MG63 (cell line): ENCODE measurements around the gene GMEB2. TPM values are rescaled to one million over a fixed set of nuclear protein-coding genes. Genes with fewer than 3 reads are reported as not detected.

Source experiments
- DNase-seq: peaks from one replicate; pipeline ENCODE4 v3.0.0-alpha.2; 2020
- H3K27me3 ChIP-seq: fragments of 250-450 bp; sonication (Bioruptor Pico); 2 replicates; pipeline ENCODE4 v1.5.1; 2020; ENCODE audit warnings: mild to moderate bottlenecking, moderate library complexity
- H3K36me3 ChIP-seq: fragments of 250-450 bp; sonication (Bioruptor Pico); 2 replicates; pipeline ENCODE4 v1.5.1; 2020; ENCODE audit warnings: mild to moderate bottlenecking, moderate library complexity
- H3K4me3 ChIP-seq: fragments of 250-450 bp; sonication (Bioruptor Pico); 2 replicates; pipeline ENCODE4 v1.5.1; 2020; ENCODE audit warnings: mild to moderate bottlenecking, moderate library complexity
- H3K9me3 ChIP-seq: fragments of 250-450 bp; sonication (Bioruptor Pico); 2 replicates; pipeline ENCODE4 v1.5.1; 2020; ENCODE audit warnings: mild to moderate bottlenecking, moderate library complexity
- total RNA-seq: library from RNA; depleted of rRNA; stranded (reverse); fragments of >200 nt; shearing (Covaris generic); gene quantifications from 2 replicates; pipeline ENCODE4 v1.2.3, GENCODE V29; 2014; ENCODE audit warnings: low replicate concordance

GMEB2 gene
- total RNA-seq, 1 experiment from 2014 or later, result 33.2 TPM

GRCh38 chr20:63589261-63590217, 37.4 kb downstream of the GMEB2 start:
- Histone ChIP-seq H3K27me3 (no peaks in the 10 kb centered on the region), H3K9me3 (no peaks in the 10 kb centered on the region), H3K4me3 (no peak overlapping the region), H3K36me3 (peaks cover 53% of the 10 kb centered on the region)
- DNase-seq, result no peak

- Histone ChIP-seq H3K36me3 (peaks cover 48% of the 10 kb centered on the region), H3K4me3 (no peak overlapping the region), H3K27me3 (no peaks in the 10 kb centered on the region), H3K9me3 (no peaks in the 10 kb centered on the region)
- DNase-seq, result no peak
Measured at GRCh38 chr20:63588641-63589041, 38.3 kb downstream of the GMEB2 start.

DNA sequence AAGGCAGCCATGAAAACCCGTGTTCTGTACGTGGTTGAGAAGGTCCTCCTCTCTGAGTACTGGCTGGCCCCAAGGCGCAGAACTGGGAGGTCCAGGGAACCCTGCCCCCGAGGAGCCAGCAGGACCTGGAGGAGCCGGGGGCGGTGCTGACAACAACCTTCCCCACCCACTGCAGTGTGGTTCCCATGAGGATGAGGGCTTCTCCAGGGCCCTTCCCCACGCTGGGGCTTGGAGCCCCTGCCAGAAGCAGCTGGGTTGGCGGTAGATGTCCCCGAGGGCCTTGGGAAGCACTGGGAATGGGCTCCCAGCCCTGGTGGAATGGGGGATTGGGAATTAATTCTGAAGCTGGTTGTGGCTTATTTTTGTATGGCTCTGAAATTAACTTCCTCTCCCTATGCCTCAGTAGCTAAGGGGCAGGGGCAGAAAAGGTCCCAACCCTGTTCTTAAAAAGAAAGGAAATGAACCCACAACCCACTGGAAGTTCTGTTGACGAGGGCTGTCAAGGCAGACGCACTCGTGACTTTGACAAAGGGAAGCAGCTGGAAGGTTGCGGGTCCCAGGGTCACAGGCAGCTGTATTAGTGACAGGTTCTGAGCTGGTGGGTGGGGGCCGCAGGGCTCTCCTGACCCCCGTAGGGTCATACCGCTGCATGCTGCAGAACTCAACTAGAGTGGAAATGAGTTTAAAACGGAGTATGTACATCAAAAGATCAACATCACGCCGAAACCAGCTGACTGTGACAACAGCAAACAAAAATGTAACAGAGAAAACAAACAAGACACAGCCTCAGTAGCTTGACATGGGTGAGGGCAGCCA, 38.9 kb downstream of the GMEB2 start:
- Histone ChIP-seq H3K27me3 (no peaks in the 10 kb centered on the region), H3K4me3 (no peak overlapping the region), H3K36me3 (peaks cover 41% of the 10 kb centered on the region), H3K9me3 (no peaks in the 10 kb centered on the region)
- DNase-seq, result no peak

GRCh38 chr20:63587256-63587655, 39.6 kb downstream of the GMEB2 start:
- DNase-seq, result no peak

GRCh38 chr20:63586797-63587196, 40.1 kb downstream of the GMEB2 start:
- Histone ChIP-seq H3K4me3 (no peak overlapping the region), H3K27me3 (no peaks in the 10 kb centered on the region)
- DNase-seq, result no peak

More at GRCh38 chr20:63587256-63587655, 39.6 kb downstream of the GMEB2 start:
- H3K36me3 ChIP-seq, result peaks cover 35% of the 10 kb centered on the region
- no peaks in the 10 kb centered on the region for H3K9me3 ChIP-seq
- H3K4me3 ChIP-seq, result no peak overlapping the region
- H3K27me3 ChIP-seq, result no peaks in the 10 kb centered on the region

DNA sequence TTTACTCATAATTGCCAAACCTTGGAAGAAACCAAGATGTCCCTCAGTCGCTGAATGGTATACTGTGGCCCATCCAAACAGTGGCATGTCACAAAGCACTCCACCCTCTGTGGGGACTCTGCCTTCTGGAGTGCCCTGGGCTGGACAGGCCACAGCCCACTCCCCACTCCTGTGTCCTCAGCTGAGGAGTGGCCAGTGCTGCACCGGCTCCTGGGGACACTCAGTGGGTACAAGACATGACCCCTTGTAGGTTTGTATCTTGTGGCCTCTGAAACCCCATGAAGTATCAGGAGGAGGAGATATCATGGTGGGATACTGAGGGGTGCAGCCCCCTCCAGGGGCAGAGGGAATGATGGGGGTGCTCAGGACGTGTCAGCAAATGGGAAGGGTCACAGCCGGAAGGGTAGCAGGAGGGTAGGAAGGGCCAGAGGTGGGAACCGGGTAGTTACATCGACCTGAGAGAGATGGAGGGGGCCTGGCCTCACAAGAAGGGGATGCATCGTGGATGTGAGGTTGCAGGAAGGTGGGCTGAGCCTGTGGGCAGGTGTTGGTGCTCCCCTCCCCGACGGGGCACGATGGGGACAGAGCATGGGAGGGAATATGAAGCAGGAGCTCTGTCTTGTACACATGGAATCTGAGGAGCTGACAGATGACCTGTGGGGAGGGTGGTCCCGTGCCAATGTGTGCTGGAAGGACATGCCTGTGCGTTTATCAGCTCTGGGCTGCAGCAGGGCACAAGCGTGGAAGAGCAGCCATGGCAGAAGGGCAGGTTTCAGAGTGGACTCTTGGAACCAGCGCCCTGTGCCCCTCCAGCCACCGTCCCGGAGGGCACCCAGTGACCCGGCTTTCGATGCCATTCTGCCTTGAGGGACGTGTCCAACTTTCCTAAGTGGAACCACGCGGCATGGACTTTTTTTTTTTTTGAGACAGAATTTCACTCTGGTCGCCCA, 41.0 kb downstream of the GMEB2 start:
- H3K36me3 ChIP-seq, result peaks cover 24% of the 10 kb centered on the region
- H3K27me3 ChIP-seq, result no peaks in the 10 kb centered on the region
- no peaks in the 10 kb centered on the region for H3K9me3 ChIP-seq
- H3K4me3 ChIP-seq, result no peak overlapping the region
- no peak for DNase-seq

More at GRCh38 chr20:63586797-63587196, 40.1 kb downstream of the GMEB2 start:
- Histone ChIP-seq H3K36me3 (peaks cover 32% of the 10 kb centered on the region), H3K9me3 (no peaks in the 10 kb centered on the region)

GRCh38 chr20:63582382-63583063, 44.4 kb downstream of the GMEB2 start:
- H3K4me3 ChIP-seq, result no peak overlapping the region
- DNase-seq, result no peak
- H3K9me3 ChIP-seq, result no peaks in the 10 kb centered on the region
- H3K27me3 ChIP-seq, result no peaks in the 10 kb centered on the region
- no peaks in the 10 kb centered on the region; the same call in 1 of the 2 replicates for H3K36me3 ChIP-seq

- H3K9me3 ChIP-seq, result no peaks in the 10 kb centered on the region
- H3K36me3 ChIP-seq, result no peaks in the 10 kb centered on the region
- no peak overlapping the region for H3K4me3 ChIP-seq
- DNase-seq, result no peak
- H3K27me3 ChIP-seq, result no peaks in the 10 kb centered on the region
Measured at GRCh38 chr20:63580796-63581461, 46.0 kb downstream of the GMEB2 start.

GRCh38 chr20:63579017-63579694, 47.7 kb downstream of the GMEB2 start:
- H3K9me3 ChIP-seq, result no peaks in the 10 kb centered on the region
- H3K36me3 ChIP-seq, result no peaks in the 10 kb centered on the region
- DNase-seq, result no peak
- no peak overlapping the region for H3K4me3 ChIP-seq
- H3K27me3 ChIP-seq, result no peaks in the 10 kb centered on the region

DNA sequence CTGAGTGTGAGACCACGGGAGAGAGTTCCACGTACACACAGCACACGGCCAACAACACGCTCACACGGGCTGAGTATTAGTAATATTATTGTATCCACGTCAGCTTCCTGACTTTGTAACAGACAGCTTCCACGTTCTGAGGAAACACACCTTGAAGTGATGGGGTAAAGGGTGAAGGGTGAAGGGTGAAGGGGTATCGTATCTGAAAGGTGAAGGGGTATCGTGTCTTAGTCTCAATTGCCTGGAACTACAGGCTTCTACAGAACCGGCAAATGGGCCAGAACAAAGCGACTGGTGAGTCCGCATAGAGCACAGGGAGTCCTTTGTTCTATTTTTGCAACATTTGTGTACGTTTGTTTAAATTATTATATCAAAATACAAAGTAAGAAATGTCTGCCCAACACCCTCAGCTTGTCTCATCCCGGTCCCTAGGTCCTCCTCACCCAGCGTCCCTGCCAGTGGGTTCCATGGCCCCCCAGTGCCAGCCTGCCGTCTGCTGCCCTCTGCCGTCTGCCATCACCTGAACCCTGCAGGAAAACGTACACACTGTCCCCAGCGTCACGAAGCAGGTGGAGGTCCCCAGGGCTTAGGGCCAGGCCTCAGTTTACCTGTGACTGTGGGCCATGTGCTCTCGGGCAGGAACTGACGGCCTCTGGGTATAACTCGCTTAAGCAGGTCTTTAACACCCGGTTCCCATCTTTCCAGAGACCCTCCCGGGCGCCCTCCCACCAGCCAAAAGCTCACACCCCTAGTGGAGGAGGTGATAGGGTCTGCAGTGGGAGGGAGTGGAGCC, 48.5 kb downstream of the GMEB2 start:
- Histone ChIP-seq H3K9me3 (no peaks in the 10 kb centered on the region), H3K4me3 (no peak overlapping the region), H3K27me3 (no peaks in the 10 kb centered on the region), H3K36me3 (no peaks in the 10 kb centered on the region; the same call in 1 of the 2 replicates)
- no peak for DNase-seq

DNA sequence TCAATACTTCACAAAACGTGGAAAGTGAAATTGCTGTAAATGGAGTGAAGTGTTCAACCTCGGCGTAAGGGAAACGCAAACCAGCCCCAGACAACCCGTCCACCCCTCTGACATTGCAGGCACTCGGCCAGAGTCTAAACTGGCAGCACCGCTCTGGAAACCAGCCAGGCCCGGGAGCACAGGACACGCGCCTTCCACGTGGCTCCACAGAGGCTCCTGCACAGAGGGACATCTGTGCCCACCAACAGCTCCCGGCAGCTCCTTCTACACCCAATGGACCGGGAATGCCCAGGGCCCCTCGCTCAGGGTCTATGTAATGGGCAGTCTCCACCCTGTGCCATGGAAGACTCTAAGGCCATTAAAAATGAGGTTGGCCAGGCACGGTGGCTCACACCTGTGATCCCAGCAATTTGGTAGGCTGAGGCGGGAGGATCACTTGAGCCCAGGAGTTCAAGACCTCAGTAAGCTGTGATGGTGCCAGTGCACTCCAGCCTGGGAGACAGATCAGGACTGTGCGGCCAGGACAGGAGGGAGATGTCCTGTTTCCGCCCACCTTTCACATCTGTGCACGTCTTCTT, 49.5 kb downstream of the GMEB2 start:
- DNase-seq, result no peak
- Histone ChIP-seq H3K27me3 (no peaks in the 10 kb centered on the region), H3K9me3 (no peaks in the 10 kb centered on the region), H3K36me3 (peaks cover 6% of the 10 kb centered on the region), H3K4me3 (no peak overlapping the region)

GRCh38 chr20:63576311-63576710, 50.6 kb downstream of the GMEB2 start:
- H3K4me3 ChIP-seq, result no peak overlapping the region
- no peak for DNase-seq
- no peaks in the 10 kb centered on the region for H3K27me3 ChIP-seq
- no peaks in the 10 kb centered on the region for H3K9me3 ChIP-seq
- peaks cover 11% of the 10 kb centered on the region for H3K36me3 ChIP-seq

DNA sequence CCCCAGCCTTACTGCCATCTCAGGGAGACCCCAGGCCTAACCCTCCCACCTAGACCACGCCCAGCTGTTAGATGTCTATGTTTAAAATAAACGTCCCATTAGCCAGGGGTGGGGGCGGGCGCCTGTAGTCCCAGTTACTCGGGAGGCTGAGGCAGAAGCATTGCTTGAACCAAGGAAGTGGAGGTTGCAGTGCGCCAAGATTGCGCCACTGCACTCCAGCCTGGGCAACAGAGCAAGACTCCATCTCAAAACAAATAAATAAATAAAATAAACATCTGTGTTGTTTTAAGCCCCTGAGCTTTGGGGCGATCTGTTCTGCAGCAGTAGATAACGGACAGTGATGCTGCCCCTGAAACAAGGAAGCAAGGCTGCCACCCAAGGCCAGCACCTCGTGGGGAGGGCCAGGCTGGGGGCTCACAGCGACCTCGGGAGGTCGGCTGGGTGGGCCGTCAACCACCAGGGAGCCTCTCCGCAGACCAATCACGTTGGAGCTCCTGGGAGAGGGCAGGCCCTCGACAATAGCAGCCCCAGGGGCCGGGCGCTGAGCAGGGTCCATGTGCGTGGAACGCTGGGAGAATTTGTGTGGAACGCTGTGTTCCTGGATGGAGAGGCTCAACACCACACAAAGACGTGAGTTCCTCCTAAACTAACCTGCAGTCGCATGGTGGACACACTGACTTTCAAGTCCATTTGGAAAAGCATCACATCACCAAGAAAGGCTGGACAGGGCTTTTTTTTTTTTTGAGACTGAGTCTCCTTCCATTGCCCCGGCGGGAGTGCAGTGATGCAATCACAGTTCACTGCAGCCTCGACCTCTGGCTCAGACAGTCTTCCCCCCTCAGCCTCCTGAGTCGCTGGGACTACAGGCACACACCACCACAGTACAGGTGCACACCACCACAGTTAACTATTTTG, 51.8 kb downstream of the GMEB2 start:
- DNase-seq, result peak; percentile 83
- Histone ChIP-seq H3K36me3 (peaks cover 14% of the 10 kb centered on the region), H3K4me3 (peak overlapping the region; percentile 45), H3K27me3 (no peaks in the 10 kb centered on the region), H3K9me3 (no peaks in the 10 kb centered on the region)
